Ovary (tissue), 9 donors: ENCODE results near the gene PAX8. TPM values are rescaled to one million over a fixed set of nuclear protein-coding genes. Genes with fewer than 3 reads are reported as not detected.

Experiments used
- DNase-seq, 5 donors: peaks; one replicate each; pipeline ENCODE4 v3.0.0-alpha.2; 2019 to 2020
- H3K27ac ChIP-seq, 2 donors: fragments of 200-600 bp; one replicate each; pipeline versions ENCODE4 v1.5.1 to v1.8.0; 2019 to 2022
- H3K27me3 ChIP-seq: fragments of 200-600 bp; one replicate; pipeline ENCODE4 v1.8.0; 2022
- H3K36me3 ChIP-seq: fragments of 200-600 bp; sonication (generic); one replicate; pipeline ENCODE4 v1.5.1; 2019
- H3K4me1 ChIP-seq: one replicate; pipeline ENCODE4 v1.8.1; 2013; ENCODE audit warnings: mild to moderate bottlenecking, moderate library complexity; ENCODE audit not compliant: insufficient read depth
- H3K4me3 ChIP-seq: fragments of 200-600 bp; sonication (generic); one replicate; pipeline ENCODE4 v1.5.1; 2017
- H3K9me3 ChIP-seq, 2 donors: fragments of 200-600 bp in 1 of 2; sonication (generic) in 1 of 2; one replicate each; pipeline versions ENCODE4 v1.5.1 to v1.8.1; 2013 to 2019; ENCODE audit warnings: mild to moderate bottlenecking in 1 of 2, moderate library complexity in 1 of 2
- EP300 ChIP-seq: sonication (generic); formaldehyde crosslinking; IDR thresholded peaks from one replicate; pipeline ENCODE4 v1.6.1; 2017; ENCODE audit warnings: antibody characterized with exemption
- POLR2A ChIP-seq: fragments of 450-650 bp; IDR thresholded peaks from one replicate; pipeline ENCODE4 v1.6.1; 2017; ENCODE audit warnings: antibody characterized with exemption, mild to moderate bottlenecking, moderate library complexity
- WGBS, 3 donors: extraction: QIAGEN DNeasy Blood & Tissue Kit in 1 of 3; methylation state at CpG; one replicate each; pipeline versions ENCODE4 v1.1.5 to v1.1.7; 2013 to 2017; 5-methylcytosine and 5-hydroxymethylcytosine counted together
- intact Hi-C, 4 donors: fragments of 100-400 bp; cut with DNase I; formaldehyde crosslinking; loops; one replicate each; pipeline versions ENCODE4 v1.11.0 to v1.15.1; 2022 to 2023
- polyA plus RNA-seq, 2 donors: library from polyadenylated mRNA; stranded (reverse); fragments of 200-250 nt in 1 of 2; fragments of 350-450 nt in 1 of 2; fragmentation: Illumina TruSeq in 1 of 2; extraction: RNeasy Lipid Tissue Mini Kit (QIAGEN cat#74804) in 1 of 2; gene quantifications; one replicate each; pipeline ENCODE4 v1.2.3, GENCODE V29; 2013 to 2014
- total RNA-seq, 7 donors: library from RNA; depleted of rRNA in 2 of 7; stranded (reverse); fragments of >200 nt in 2 of 7; fragmentation: NEBNext Ultra II Directional in 3 of 7; extraction: Animal tissue kit (Norgen Biotek cat#: 25700) in 3 of 7; gene quantifications; one replicate each; pipeline versions ENCODE4 v1.1.0 to v1.2.4, GENCODE V29; 2016 to 2023
- TF ChIP-seq, protein P1 (sequence below), 3 donors: fragments of 450-650 bp in 2 of 3; fragments of 200-600 bp in 1 of 3; IDR thresholded peaks; one replicate each; pipeline versions ENCODE4 v1.5.1 to v1.8.0; 2016 to 2022; ENCODE audit warnings: antibody characterized with exemption in 3 of 3, mild to moderate bottlenecking in 1 of 3
- donor health status: DM: no; HTN: no; CAD: no; lungs with moderate emphysema.
- donor health status: DM: no; HTN: no; CAD: no.
- donor health status: Bipolar disorder and iron deficiency.
- donor health status: DM: yes; HTN: yes; CAD: no.
- donor health status: DM: no; HTN: no; CAD: no.
- donor health status: DM: yes; HTN: yes; CAD: no.

PAX8 gene
- total and polyA plus RNA-seq, 9 donors = 0.15 to 90.1 (median 9.6) TPM

GRCh38 chr2:113215056-113215455, 63.7 kb downstream of the PAX8 start:
- Histone ChIP-seq H3K9me3 (no peaks in the 10 kb centered on the region), H3K36me3 (no peaks in the 10 kb centered on the region), H3K27me3 (no peaks in the 10 kb centered on the region), H3K4me1 (peaks cover 5% of the 10 kb centered on the region), H3K4me3 (no peak overlapping the region), H3K27ac (no peak overlapping the region)
- 97 to 100% (median 100%) methylated on average over 2 of the region's 2 CpGs for WGBS, 3 donors
- intact Hi-C loops = loop anchor here in 1 of 4 donors (10.0 kb wide), 1 partner anchor 150 kb away; no protein-coding TSS in a partner anchor
- TF ChIP-seq, protein P1, sequence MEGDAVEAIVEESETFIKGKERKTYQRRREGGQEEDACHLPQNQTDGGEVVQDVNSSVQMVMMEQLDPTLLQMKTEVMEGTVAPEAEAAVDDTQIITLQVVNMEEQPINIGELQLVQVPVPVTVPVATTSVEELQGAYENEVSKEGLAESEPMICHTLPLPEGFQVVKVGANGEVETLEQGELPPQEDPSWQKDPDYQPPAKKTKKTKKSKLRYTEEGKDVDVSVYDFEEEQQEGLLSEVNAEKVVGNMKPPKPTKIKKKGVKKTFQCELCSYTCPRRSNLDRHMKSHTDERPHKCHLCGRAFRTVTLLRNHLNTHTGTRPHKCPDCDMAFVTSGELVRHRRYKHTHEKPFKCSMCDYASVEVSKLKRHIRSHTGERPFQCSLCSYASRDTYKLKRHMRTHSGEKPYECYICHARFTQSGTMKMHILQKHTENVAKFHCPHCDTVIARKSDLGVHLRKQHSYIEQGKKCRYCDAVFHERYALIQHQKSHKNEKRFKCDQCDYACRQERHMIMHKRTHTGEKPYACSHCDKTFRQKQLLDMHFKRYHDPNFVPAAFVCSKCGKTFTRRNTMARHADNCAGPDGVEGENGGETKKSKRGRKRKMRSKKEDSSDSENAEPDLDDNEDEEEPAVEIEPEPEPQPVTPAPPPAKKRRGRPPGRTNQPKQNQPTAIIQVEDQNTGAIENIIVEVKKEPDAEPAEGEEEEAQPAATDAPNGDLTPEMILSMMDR (IDR thresholded peaks at IDR 0.05) = no peak
- DNase-seq = no peak

- intact Hi-C loops = loop anchor here in 1 of 4 donors (10.0 kb wide), 1 partner anchor 151 kb away; no protein-coding TSS in a partner anchor
- Histone ChIP-seq H3K27ac (no peak overlapping the region), H3K9me3 (no peaks in the 10 kb centered on the region), H3K4me3 (no peak overlapping the region), H3K4me1 (peaks cover 2% of the 10 kb centered on the region), H3K36me3 (no peaks in the 10 kb centered on the region), H3K27me3 (no peaks in the 10 kb centered on the region)
- TF ChIP-seq EP300 = no peak
- TF ChIP-seq POLR2A = no peak
- TF ChIP-seq, protein P1 (IDR thresholded peaks at IDR 0.05) = no peak
- 81 to 86% (median 84%) methylated on average over 4 of the region's 4 CpGs for WGBS, 3 donors
- no peak for DNase-seq
Measured at GRCh38 chr2:113214141-113214540, 64.6 kb downstream of the PAX8 start.

- intact Hi-C loops = loop anchor here in 1 of 4 donors (10.0 kb wide), 1 partner anchor 152 kb away; no protein-coding TSS in a partner anchor
- Histone ChIP-seq H3K36me3 (no peaks in the 10 kb centered on the region), H3K9me3 (no peaks in the 10 kb centered on the region), H3K4me1 (peaks cover 2% of the 10 kb centered on the region), H3K4me3 (no peak overlapping the region), H3K27ac (no peak overlapping the region), H3K27me3 (no peaks in the 10 kb centered on the region)
- DNase-seq = no peak
- TF ChIP-seq, protein P1 (IDR thresholded peaks at IDR 0.05) = no peak
- TF ChIP-seq EP300 = no peak
- no peak for TF ChIP-seq POLR2A
- 89 to 92% (median 89%) methylated on average over 14 of the region's 14 CpGs for WGBS, 3 donors
Measured at GRCh38 chr2:113213061-113213930, 65.4 kb downstream of the PAX8 start.

GRCh38 chr2:113212245-113213060, 66.3 kb downstream of the PAX8 start:
- H3K4me3 ChIP-seq = no peak overlapping the region
- no peak overlapping the region for H3K27ac ChIP-seq
- DNase-seq = peak; percentile 35 to 42 (median 40)
- intact Hi-C loops = loop anchor here in 1 of 4 donors (10.0 kb wide), 1 partner anchor 152 kb away; no protein-coding TSS in a partner anchor
- H3K27me3 ChIP-seq = no peaks in the 10 kb centered on the region
- H3K4me1 ChIP-seq = peaks cover 2% of the 10 kb centered on the region
- no peak for TF ChIP-seq EP300
- TF ChIP-seq POLR2A = no peak
- TF ChIP-seq, protein P1 (IDR thresholded peaks at IDR 0.05) = no peak
- no peaks in the 10 kb centered on the region for H3K9me3 ChIP-seq
- no peaks in the 10 kb centered on the region for H3K36me3 ChIP-seq
- 10 to 13% (median 13%) methylated on average over 26 of the region's 26 CpGs for WGBS, 3 donors
